Fibroblast of skin of abdomen (primary cell): Measurements from ENCODE around the gene GTF2H4.
"Not testable (repeated sequence)": the region's sequence is repeated elsewhere in the genome, so short reads cannot be mapped to it uniquely, and the experiment has no call there.

Experiments
- DNase-seq: peaks from one replicate; pipeline ENCODE4 v3.0.0-alpha.2; 2013

The GTF2H4 gene

GRCh38 chr6:30926644-30927043, 18.6 kb downstream of the GTF2H4 start:
- DNase-seq, result no peak

DNA sequence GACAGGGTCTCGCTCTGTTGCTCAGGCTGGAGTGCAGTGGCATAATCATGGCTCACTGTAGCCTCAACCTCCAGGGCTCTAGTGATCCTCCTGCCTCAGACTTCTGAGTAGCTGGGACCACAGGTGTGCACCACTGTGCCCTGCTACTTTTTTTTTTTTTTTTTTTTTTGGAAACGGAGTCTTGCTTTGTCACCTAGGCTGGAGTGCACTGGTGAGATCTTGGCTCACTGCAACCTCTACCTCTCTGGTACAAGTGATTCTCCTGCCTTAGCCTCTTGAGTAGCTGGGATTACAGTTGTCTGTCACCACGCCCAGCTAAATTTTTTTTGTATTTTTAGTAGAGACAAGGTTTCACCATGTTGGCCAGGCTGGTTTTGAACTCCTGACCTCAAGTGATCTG, 19.1 kb downstream of the GTF2H4 start:
- not testable (repeated sequence) for DNase-seq

DNA sequence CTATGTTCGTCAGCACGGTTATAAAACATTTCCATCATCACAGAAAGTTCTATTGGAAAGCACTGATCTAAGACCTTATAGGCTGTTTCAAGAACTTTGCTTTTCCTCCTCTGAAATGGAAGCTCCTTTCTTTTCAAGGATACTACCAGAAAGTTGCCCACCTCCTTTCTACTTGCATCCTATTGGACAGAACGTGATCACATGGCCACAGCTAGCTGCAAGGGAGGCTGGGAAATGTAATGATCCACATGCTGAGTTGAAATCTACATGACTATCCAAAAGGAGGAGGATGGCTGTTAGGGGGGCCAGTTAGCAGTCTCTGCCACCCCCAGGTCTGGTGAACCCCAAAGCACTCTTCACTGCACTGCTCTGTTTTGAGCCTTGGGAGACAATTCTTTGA, 20.7 kb downstream of the GTF2H4 start:
- no peak for DNase-seq

- DNase-seq, result no peak
Observed at GRCh38 chr6:30930506-30930905, 22.5 kb downstream of the GTF2H4 start.

- no peak for DNase-seq
Observed at GRCh38 chr6:30931272-30931671, 23.3 kb downstream of the GTF2H4 start.

DNA sequence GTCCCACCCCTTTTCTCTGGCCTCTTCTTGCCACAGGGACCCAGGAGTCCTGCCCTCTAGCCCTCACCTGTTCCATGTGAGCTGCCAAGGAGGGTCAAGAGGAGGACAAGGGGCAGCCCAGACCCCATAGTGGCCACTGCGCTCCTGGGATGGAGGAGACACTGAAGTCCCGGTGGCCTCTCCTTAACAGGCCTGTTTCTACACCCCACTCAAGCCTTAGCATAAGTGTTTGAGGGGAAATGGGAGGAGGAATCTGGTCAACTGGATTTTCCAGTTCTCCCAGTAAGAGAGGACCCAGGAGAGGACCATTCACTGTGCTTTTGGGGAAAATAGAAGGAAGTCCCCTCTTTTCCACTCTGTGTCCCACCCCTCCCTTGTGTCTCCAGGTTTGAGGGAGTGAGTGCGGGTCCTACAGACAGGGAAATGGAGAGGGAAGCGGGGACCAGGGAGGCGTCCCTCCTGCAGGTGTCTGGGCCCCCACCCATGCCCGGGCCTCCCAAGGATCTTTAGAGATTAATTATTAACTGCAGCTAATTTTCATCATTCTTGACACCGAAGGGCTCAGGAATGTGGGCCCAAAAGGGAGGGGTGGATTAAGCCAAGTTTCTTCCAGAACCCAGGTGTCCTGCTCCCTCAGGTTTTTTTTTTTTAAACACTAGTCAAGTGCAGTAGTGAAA, 24.1 kb downstream of the GTF2H4 start, which contains the start of gene SFTA2:
Gene SFTA2 (minus strand): TSS at position 202 of the 677 bp plus-strand sequence. CDS start 74 bp downstream, at position 128.
- no peak for DNase-seq

GRCh38 chr6:30932665-30933365, 24.8 kb downstream of the GTF2H4 start:
- no peak for DNase-seq

DNA sequence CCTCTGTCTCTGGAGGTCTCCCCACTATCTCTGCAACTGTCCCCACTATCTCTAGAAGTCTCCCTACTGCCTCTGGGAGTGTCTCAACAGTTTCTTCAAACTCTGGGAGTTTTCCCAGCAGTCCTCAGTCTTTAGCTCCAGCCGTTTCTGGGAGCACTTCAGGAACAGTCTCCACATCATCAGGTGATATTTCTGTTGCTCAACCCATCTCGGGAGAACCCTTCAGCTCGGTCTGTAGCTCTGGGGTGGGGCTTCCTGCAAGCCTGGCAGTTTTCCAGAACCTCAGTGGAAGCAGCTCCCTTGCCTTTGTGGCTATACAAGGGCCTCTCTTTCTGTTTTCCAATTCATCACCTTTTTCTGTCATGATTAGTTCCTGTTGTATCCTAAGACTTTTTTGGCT, 27.0 kb downstream of the GTF2H4 start:
- DNase-seq, result no peak

GRCh38 chr6:30937265-30937664, 29.3 kb downstream of the GTF2H4 start:
- no peak for DNase-seq

DNA sequence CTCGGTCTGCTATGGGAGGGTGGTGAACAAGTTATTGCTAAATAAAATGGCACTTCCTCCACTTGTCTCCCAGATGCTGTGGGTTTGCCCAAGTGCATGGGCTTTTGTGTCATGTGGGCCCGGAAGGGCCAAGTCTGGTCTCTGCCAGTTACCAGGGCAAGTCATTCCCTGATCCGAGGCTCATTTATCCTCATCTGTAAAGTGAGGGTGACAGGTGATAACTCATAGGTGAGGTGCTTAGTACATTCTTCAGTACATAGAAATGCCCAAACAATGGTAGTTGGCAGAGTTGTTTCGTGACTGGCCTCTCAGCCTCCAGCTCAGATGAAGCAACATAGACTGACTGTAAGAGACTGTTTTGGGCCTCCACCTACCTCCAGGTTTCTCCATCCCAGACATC, 30.7 kb downstream of the GTF2H4 start:
- DNase-seq, result no peak

- DNase-seq, result no peak
Observed at GRCh38 chr6:30939473-30939872, 31.5 kb downstream of the GTF2H4 start.

GRCh38 chr6:30940361-30940986, 32.5 kb downstream of the GTF2H4 start, which contains the start of gene MUCL3:
TSS of gene MUCL3 (plus strand) at chr6:30940973. CDS start at chr6:30941000, 27 bp downstream.
- no peak for DNase-seq

DNA sequence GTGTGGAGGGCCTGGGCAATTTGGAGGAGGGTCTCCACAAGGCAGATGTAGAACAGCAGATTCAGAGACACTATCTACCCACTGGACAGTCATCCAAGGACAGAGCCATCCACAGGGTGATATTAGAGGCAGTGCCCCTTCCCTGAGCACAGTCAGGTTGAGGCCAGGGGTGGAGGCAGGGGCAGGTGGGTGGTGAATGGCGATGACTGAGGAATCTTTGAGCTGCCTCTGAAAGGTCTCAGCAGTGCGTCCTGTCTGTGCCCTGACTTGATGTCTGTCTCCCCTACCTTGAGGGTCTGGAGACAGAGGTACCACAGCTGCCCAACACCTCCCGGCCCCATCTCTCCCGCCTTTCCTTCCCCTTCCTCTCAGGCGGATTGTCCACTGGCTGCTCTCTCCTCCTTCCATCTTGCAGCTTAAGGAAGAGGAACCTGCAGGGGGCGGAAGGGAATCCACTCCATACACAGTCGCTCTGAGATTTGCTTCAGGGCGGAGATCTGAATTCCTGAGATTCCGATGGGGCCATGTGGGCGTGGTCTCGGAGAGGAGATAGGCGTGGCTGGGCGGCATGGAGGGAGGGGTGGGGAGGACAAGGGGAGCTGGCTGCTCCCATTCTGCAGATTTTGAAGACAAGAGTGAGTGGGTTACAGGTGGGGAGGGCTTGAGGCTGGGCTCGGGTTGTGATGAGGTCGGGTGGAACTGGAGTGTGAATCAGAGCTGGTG, 34.5 kb downstream of the GTF2H4 start:
- DNase-seq, result peak; percentile 86

DNA sequence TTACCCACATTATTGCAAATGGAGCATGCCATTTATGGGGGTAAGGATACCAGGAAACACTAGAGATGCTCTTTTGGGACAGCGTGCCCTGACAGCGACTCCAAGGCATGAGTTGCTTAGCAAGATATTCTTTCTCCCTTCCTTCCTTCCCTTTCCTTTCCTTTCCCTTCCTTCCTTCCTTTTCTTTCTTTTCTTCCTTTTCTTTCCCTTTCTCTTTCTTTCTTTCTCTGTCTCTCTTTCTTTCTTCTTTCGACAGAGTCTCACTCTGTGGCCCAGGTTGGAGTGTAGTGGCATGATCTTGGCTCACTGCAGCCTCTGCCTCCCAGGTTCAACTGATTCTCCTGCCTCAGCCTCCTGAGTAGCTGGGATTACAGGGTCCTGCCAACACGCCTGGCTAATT, 36.0 kb downstream of the GTF2H4 start:
- no peak for DNase-seq

- DNase-seq, result no peak
Observed at GRCh38 chr6:30945281-30945680, 37.3 kb downstream of the GTF2H4 start.

GRCh38 chr6:30947231-30947630, 39.2 kb downstream of the GTF2H4 start:
- no peak for DNase-seq

GRCh38 chr6:30948811-30949210, 40.8 kb downstream of the GTF2H4 start:
- no peak for DNase-seq

DNA sequence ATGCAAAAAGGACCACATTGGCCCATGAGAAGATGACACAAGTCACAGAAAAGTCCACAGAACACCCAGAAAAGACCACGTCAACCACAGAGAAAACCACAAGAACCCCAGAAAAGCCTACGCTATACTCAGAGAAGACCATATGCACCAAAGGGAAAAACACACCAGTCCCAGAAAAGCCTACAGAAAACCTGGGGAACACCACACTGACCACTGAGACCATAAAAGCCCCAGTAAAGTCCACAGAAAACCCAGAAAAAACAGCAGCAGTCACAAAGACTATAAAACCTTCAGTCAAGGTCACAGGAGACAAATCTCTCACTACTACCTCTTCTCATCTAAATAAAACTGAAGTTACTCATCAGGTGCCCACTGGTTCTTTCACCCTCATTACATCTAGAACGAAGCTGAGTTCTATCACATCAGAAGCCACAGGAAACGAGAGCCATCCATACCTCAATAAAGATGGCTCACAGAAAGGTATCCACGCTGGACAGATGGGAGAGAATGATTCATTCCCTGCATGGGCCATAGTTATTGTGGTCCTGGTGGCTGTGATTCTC, 44.0 kb downstream of the GTF2H4 start:
- DNase-seq, result no peak

DNA sequence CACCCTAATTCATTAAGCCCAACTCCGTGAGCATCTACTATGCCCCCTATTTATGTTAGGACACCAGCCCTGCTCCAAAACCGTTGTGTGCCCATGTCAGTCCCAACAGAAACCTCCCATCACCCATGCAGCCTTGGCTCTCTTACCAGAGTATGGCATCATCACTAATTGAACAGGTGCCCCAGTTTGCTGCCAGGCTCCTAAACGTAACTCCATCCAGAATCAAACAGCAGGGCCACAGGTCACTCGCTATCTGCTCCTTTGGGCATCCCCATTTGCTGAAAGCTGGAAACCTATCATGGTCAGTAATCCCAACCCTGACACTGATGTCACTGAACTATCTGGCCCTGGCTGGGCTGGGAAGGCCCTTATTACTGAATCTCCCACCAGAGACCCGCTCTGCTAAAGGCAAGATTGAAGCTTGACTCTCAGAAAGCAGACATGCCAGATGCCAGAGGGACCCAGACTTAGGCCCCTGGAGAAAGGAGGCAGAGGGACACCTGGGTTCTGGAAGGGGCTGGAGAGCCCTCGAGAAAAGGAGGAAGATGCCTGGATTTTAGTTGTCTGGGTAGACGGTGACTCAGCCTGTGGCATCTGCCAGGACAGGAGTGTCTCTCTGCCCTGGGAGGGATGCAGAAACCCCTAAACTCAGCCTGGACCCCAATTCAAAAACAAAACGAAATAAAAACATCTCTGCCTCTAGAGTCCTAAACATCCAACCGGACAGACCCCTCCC, 46.8 kb downstream of the GTF2H4 start:
- no peak for DNase-seq

GRCh38 chr6:30955367-30956042, 47.5 kb downstream of the GTF2H4 start:
- peak; percentile 66 for DNase-seq

DNA sequence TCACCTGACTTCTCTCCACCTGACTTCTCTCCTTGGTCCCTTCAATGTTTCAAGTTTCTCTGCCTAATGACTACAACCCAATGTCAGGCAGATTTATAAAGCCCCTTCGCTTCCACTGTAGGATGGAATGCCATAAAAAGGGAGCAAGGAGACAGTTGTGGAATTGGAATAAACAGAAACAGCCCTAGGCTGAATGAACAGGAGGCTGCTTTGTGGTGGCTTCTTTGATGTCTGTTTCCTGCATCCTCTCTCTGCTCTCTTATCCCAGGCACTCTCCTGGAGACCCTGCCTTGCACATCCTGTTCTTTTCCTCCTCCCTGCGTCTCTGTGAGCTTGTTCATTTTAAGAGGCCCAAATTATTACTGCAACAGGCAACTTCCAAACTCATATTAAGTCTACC, 49.7 kb downstream of the GTF2H4 start:
- no peak for DNase-seq
